HG03045 (cell line): ENCODE data around the gene STRADA.

Experiments
- ATAC-seq: cut with Tn5 transposase; IDR thresholded peaks from one replicate; pipeline ENCODE4 v1.9.1; 2021; ENCODE audit warnings: mild to moderate bottlenecking, moderate library complexity; ENCODE audit not compliant: unreplicated experiment

Gene STRADA

GRCh38 chr17:63701868-63702720, 39.5 kb downstream of the STRADA start:
- ATAC-seq = no peak

- ATAC-seq = no peak
These were observed 40.2 kb downstream of the STRADA start for GRCh38 chr17:63701456-63701820.

DNA sequence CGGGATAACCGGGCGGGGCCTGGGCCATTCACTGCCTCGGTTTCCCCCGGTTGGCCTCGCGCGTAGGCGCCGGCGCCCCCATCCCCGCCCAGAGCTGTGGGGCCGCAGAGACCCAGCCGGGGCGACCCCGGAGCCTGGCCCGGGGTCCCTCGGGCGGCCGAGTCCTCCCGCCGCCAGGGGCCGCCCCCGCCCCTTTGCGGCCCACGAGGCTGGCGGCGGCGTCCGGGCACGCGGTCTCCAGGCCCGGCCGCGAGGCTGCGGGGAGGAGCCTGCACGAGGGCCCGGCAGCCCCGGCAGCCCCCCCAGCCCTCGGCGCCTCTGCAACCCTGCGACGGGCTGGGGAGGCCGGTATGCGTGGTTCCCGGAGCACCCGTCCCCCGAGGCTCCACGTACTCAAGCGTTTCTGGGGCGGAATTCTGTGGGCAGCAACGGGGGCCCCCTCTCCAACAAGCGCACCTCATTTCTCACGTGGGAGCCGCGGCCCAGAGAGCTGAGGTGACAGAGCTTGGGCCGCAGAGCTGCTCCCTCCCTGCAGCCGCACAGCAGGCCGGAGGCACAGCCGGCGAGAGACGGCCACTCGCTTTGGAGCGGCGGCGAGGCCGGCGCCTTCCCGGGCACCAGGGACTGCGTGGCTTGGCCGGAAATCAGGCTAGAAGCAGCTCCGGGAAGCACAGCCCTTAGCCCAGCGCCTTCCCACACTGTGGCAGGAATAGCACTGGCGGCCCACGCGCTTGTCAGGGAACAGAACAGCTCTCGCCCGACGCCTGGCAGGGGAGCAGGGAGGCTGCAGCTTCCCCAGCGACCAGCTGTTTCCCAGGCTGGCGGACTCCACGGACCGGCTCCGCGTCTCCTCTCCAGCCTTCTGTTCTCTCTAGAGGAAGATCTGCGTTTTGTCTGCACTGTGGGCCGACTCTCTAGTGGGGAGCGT, 40.8 kb downstream of the STRADA start:
- peak; percentile 10 for ATAC-seq

DNA sequence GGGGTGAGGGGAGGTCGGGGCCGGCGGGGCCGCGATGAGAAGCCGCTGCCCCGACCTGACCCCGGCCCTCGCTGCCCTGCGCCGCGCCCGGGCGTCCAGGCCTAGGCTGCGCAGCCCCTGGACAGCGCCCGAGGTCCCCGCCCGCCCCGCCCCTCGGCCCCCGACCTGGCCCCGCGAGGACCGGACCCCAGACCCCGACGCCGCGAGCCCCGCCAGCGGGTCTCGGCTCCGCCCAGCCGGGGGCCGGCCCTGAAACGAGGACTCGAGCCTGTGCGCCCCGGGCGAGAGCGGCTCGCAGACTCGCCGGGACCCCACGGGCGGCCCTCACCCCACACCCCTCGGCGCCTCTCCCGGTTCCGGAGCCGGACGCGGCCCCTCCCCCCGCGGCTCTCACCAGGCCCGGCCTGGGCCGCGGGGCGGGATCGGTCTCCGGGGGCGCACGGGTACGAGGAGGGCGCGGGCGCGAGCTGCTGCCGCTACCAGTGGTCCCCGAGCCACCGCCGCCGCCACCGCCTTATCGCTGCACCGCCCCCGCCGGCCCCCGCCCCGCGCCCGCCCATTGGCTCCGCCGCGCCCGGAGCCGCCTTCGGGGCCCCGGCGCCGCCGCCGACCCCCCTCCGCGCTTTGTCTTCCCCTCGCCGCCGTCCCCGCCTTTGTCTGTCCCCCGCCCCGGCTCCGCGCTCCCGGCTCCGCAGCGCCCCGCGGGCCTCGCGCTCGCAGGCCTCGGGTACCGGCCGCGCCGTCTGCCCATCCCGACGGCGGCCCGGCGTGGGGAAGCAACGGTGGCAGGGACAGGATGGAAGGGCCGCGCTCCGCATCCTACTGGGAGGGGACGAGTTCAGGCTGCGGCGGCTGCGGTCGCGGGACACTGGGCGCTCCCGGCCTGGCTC, 41.7 kb downstream of the STRADA start, which contains the start of gene LIMD2:
Gene LIMD2 (minus strand): TSS at position 488 of the 890 bp plus-strand sequence. CDS start 827 bp downstream, outside the sequence.
- peak; percentile 22 for ATAC-seq

DNA sequence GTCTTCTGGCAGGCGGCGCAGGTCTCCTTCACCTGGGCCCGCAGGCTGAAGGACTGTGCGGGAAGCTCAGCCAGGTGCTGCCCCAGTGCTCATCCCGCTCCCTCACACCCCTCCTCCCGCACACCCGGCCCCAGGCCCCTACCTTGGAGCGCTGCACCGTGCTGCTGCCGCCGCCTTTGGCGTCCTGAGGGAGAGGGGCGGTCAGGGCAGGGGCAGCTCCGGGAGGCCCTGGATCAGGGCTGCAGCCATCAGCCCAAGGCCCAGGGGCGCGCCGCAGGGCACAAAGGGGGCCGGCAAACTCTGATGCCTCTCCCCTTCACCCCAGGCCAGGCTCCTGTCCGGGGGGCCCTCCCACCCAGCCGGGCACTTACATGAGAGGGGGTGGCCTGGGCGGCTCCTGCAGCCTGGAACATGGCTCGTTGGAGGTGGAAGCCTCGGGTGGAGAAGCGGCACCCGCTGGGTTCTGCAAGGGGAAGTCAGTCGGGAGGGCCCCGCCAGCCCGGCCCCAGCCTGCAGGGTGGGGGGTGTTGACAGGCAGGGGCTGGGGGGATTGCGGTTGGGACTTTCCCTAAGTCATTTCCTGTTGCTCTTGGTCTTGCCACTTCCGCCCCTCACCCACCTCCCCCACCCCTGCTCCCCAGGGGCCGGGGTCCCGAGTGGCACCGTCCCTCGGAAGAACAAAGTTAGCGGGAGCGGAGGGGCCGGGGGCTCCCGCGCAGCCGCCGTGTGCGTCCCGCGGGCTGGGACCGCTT, 42.5 kb downstream of the STRADA start:
- peak; percentile 19 for ATAC-seq

DNA sequence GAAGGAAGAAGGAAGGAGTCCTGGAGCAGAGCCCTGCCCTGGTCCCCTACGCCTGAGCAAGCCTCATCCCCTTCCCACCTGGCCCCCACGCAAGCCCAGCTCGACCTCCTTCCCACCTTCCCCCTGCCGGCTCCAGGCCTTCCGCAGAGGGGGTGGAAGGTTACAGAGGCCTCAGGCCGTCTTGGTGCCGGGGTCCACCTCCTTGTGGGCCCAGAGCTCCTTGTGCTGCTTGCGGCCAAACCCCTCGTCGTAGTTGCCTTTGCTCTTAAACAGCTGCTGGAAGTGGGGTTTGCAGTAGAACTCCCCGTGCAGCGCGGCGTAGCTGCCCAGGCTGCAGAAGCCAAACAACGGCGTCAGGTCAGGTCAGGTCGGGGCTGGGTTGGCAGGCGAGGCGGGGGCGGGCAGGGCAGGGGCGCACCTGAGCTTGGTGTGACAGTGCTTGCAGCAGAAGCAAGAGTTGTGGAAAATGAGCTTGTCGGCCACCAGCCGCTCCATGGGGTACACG, 43.2 kb downstream of the STRADA start:
- ATAC-seq = no peak

GRCh38 chr17:63697341-63698286, 44.0 kb downstream of the STRADA start:
- ATAC-seq = peak; percentile 27

- no peak for ATAC-seq
These were observed 45.1 kb downstream of the STRADA start for GRCh38 chr17:63696381-63696961.

DNA sequence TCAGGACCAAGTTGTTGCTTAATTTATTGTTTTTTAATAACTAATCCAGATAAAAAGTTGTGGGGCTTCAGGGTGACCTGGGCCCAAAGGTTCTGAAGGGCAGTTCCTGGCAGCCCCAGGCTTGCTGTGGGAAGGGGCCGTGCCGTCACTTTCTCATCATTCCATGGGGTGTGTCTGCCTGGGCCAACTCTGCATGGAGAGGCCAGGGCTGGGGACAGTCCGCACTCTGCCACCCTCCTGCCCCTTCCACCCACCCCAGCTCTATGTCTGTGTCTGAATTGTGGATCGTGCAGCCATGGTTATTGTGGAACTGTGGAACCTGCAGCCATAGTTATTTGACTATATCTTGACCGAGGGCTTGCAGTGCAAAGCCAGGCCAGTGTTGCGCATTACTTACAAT, 45.7 kb downstream of the STRADA start:
- ATAC-seq = no peak

DNA sequence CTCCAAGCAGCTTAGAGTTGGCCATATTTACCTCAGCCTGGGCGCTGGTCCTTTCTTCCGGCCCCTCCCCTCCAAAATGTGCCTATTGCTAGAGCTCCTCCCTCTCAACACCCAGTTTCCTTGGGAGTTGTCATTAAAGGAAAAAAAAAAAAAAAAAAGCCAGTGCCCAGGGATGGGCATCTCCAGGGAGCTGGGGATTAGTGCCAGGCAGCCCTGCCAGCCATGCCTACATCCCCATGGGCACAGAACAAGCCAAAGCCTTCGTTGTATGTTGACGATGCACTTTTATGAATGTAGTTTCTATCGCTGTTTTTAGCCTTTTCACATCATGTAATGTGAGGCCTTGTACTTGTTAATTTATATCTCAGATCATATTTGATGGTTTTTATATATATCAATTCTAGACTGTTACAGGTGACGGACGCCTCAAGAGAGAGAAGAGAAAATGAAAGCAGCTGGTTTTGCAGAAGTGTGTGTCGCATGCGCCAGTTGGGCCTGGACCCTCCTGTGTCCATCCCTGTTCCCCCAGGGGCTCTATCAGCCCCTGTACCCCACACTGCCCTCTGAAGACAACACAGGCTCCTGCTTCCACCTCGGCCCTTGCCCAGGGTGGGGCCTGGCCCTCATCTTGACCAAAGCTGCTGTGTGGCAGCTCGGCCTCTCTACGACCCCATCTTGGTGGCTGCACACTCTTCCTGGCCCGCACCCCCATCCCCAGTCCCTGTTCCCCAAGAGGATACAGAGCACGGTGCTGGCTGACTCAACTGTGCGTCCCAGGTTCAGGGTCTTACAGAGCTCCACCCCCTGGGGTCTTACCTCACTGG, 46.4 kb downstream of the STRADA start:
- ATAC-seq = no peak

DNA sequence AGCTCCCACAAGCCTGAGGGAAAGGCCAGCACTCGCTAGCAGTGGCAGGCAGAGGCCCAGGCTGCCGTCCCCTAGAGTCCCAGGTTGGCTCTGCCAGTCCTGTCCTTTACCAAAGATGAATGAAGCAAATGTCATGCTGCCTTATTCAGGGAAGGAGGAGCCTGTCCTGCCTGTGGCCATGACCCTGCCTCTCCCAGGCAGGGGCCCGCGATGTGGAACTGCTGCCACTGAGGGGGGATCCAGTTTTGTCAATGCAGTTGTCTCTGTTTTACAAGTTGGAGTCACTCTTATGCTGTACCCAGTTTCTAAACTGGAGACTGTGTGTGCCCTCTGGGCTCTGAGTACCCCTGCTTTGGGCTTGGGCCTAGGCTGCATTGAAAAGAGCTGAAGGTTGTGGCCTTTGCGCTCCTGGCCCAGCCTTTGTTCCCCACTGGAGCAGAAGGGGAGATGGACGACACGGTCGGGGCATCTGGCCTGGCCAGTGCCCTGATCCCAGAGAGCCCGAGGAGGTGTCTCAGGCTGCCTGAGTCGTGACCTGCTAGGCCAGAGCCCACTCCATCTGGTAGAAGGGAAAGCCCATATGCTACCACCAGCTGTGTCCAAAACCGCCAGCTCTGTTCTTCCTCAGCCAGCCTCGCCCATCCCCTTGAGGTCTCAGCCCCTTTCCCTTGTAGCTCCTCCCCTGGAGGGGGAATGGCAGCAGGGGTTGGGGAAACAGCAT, 47.2 kb downstream of the STRADA start:
- ATAC-seq = no peak

DNA sequence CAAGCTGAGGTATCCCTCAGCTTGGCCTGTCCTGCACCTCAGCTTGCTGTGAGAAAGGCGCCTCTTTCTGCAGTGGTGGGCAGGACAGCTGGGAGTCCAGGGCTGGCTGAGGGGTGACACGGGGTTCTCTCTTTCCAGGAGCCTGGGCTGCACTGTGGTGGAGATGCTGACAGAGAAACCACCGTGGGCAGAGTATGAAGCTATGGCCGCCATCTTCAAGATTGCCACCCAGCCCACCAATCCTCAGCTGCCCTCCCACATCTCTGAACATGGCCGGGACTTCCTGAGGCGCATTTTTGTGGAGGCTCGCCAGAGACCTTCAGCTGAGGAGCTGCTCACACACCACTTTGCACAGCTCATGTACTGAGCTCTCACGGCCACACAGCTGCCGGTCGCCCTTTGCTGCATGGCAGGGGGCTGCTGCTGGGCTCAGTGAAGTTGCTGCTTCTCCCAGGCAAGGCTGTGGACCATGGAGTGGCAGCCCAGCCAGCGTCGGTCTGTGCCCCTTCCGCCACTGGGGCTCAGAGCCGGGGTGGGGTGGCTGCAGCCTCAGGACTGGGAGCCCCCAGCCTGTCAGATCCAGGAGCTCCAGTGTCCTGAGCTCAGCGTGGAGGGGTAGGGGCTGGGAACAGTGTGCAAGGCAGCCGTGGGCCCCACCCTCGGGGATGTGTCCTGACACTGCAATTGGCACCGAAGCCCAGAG, 48.0 kb downstream of the STRADA start:
- no peak for ATAC-seq

GRCh38 chr17:63692195-63692816, 49.3 kb downstream of the STRADA start:
- ATAC-seq = no peak

DNA sequence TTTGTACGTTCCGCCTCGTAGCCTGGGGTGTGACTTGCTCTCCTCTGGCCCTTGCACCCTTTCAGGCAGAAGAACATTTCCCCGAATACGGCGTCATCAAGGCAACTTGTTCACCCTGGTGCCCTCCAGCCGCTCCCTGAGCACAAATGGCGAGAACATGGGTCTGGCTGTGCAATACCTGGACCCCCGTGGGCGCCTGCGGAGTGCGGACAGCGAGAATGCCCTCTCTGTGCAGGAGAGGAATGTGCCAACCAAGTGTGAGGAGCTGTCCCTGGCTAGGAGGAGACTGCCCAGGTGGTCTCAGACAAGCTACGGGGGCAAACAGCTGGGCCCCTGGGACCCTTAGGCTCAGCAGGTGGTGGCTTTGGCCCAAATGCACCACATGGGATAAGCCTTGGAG, 52.1 kb downstream of the STRADA start:
- ATAC-seq = no peak

- no peak for ATAC-seq
These were observed 53.1 kb downstream of the STRADA start for GRCh38 chr17:63688396-63689020.
